Hepatocyte (in vitro differentiated cells): ENCODE data around the gene PSD2.

Experiments
- EZH2 ChIP-seq: fragments of 200-600 bp; sonication (generic); IDR thresholded peaks from 2 replicates; pipeline ENCODE4 v1.6.1; 2016; ENCODE audit warnings: antibody characterized with exemption, mild to moderate bottlenecking, borderline replicate concordance
- EZH2phosphoT487 ChIP-seq: fragments of 200-600 bp; sonication (generic); IDR thresholded peaks from one replicate; pipeline ENCODE4 v1.6.1; 2018; ENCODE audit warnings: antibody characterized with exemption, mild to moderate bottlenecking, low read depth, moderate library complexity; ENCODE audit not compliant: unreplicated experiment, severe bottlenecking
- TF ChIP-seq, protein P1 (sequence below): fragments of 200-600 bp; sonication (generic); IDR thresholded peaks from 2 replicates; pipeline ENCODE4 v1.5.1; 2016; ENCODE audit warnings: antibody characterized with exemption, mild to moderate bottlenecking; ENCODE audit not compliant: poor library complexity

DNA sequence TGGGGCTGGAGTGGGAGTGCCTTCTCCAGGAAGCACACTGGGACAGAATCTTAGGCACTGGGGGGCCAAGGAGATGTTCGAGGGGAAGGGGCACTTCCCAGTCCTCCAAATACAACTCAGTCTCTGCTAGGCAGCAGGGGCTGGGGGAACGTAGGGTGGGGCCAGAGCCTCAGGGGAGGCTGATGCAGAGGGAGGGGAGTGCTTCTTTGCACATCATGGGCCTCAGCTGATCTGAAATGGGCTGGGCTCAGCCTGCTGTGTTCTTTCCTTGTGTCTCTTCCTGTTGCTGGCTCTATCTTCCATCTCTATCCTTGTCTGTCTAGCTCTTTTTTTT is 15.6 kb downstream of the PSD2 start:
- TF ChIP-seq, protein P1, sequence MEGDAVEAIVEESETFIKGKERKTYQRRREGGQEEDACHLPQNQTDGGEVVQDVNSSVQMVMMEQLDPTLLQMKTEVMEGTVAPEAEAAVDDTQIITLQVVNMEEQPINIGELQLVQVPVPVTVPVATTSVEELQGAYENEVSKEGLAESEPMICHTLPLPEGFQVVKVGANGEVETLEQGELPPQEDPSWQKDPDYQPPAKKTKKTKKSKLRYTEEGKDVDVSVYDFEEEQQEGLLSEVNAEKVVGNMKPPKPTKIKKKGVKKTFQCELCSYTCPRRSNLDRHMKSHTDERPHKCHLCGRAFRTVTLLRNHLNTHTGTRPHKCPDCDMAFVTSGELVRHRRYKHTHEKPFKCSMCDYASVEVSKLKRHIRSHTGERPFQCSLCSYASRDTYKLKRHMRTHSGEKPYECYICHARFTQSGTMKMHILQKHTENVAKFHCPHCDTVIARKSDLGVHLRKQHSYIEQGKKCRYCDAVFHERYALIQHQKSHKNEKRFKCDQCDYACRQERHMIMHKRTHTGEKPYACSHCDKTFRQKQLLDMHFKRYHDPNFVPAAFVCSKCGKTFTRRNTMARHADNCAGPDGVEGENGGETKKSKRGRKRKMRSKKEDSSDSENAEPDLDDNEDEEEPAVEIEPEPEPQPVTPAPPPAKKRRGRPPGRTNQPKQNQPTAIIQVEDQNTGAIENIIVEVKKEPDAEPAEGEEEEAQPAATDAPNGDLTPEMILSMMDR = no peak
- TF ChIP-seq EZH2 (no peak), EZH2phosphoT487 (no peak)
